ENCODE measurements around the gene LIG4.
A peak's percentile ranks its signal among the peaks of the same experiment; 100 is the strongest.

Gene LIG4
- total RNA-seq: 7.3 to 9.9 (median 7.4) reads per million in 3 donors

GRCh38 chr13:108215436-108215835 is at the start of gene LIG4:
LIG4 (minus strand) TSS chr13:108215536; CDS start chr13:108211268, 4,268 bp downstream.
- peak; percentile 88 to 91 (median 88) for DNase-seq
- Histone ChIP-seq H3K4me1 (ENCODE audit: control insufficient read depth, insufficient read depth, low read length, poor library complexity, severe bottlenecking) (peaks cover 20% of the 10 kb centered on the region), H3K36me3 (ENCODE audit: control insufficient read depth, insufficient read depth, low read length) (peaks cover 8% of the 10 kb centered on the region), H3K27ac (ENCODE audit: insufficient read depth, low read length, poor library complexity, severe bottlenecking) (peak within 1 kb of the TSS; percentile 32), H3K4me3 (ENCODE audit: insufficient read depth, low read depth, low read length, poor library complexity, severe bottlenecking) (peak within 1 kb of the TSS; percentile 50), H3K9me3 (ENCODE audit: control insufficient read depth, low read length) (no peaks in the 10 kb centered on the region), H3K27me3 (replicated peaks; ENCODE audit: control insufficient read depth, insufficient read depth, low read length, poor library complexity, severe bottlenecking) (no peaks in the 10 kb centered on the region)

- Histone ChIP-seq H3K4me1 (ENCODE audit: control insufficient read depth, insufficient read depth, low read length, poor library complexity, severe bottlenecking) (no peaks in the 10 kb centered on the region), H3K27ac (ENCODE audit: insufficient read depth, low read length, poor library complexity, severe bottlenecking) (no peak overlapping the region), H3K4me3 (ENCODE audit: insufficient read depth, low read depth, low read length, poor library complexity, severe bottlenecking) (no peak overlapping the region), H3K27me3 (replicated peaks; ENCODE audit: control insufficient read depth, insufficient read depth, low read length, poor library complexity, severe bottlenecking) (no peaks in the 10 kb centered on the region), H3K9me3 (ENCODE audit: control insufficient read depth, low read length) (no peaks in the 10 kb centered on the region), H3K36me3 (ENCODE audit: control insufficient read depth, insufficient read depth, low read length) (no peaks in the 10 kb centered on the region)
- no peak for DNase-seq
These were observed 48.5 kb upstream of the LIG4 start for GRCh38 chr13:108263621-108264355.

- Histone ChIP-seq H3K36me3 (ENCODE audit: control insufficient read depth, insufficient read depth, low read length) (no peaks in the 10 kb centered on the region), H3K27ac (ENCODE audit: insufficient read depth, low read length, poor library complexity, severe bottlenecking) (no peak overlapping the region), H3K27me3 (replicated peaks; ENCODE audit: control insufficient read depth, insufficient read depth, low read length, poor library complexity, severe bottlenecking) (no peaks in the 10 kb centered on the region), H3K4me1 (ENCODE audit: control insufficient read depth, insufficient read depth, low read length, poor library complexity, severe bottlenecking) (no peaks in the 10 kb centered on the region), H3K9me3 (ENCODE audit: control insufficient read depth, low read length) (no peaks in the 10 kb centered on the region), H3K4me3 (ENCODE audit: insufficient read depth, low read depth, low read length, poor library complexity, severe bottlenecking) (no peak overlapping the region)
- no peak for DNase-seq
These were observed 41.9 kb upstream of the LIG4 start for GRCh38 chr13:108257248-108257647.

DNA sequence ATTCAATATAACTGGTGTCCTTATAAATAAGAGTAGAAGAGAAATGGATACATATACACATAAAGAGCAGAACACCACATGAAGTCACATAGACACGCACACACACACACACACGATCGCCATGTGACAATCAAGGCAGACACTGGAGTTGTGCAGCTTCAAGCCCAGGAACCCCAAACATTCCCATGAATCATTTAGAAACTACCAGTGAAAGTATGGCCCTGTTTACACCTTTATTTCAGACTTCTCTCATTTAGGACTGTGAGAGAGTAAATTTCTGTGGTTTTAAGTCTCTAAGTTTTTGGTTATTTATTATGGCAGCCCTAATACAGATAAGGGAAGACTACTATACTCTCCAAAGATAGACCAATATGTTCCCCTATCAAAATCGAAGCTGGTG is 33.8 kb upstream of the LIG4 start:
- Histone ChIP-seq H3K36me3 (ENCODE audit: control insufficient read depth, insufficient read depth, low read length) (no peaks in the 10 kb centered on the region), H3K9me3 (ENCODE audit: control insufficient read depth, low read length) (peaks cover 4% of the 10 kb centered on the region), H3K27me3 (replicated peaks; ENCODE audit: control insufficient read depth, insufficient read depth, low read length, poor library complexity, severe bottlenecking) (no peaks in the 10 kb centered on the region), H3K4me3 (ENCODE audit: insufficient read depth, low read depth, low read length, poor library complexity, severe bottlenecking) (no peak overlapping the region), H3K27ac (ENCODE audit: insufficient read depth, low read length, poor library complexity, severe bottlenecking) (no peak overlapping the region), H3K4me1 (ENCODE audit: control insufficient read depth, insufficient read depth, low read length, poor library complexity, severe bottlenecking) (no peaks in the 10 kb centered on the region)
- DNase-seq: no peak

- peaks cover 10% of the 10 kb centered on the region for H3K36me3 ChIP-seq (ENCODE audit: control insufficient read depth, insufficient read depth, low read length)
- DNase-seq: no peak
- no peaks in the 10 kb centered on the region for H3K9me3 ChIP-seq (ENCODE audit: control insufficient read depth, low read length)
- peaks cover 6% of the 10 kb centered on the region for H3K4me1 ChIP-seq (ENCODE audit: control insufficient read depth, insufficient read depth, low read length, poor library complexity, severe bottlenecking)
- H3K27ac ChIP-seq (ENCODE audit: insufficient read depth, low read length, poor library complexity, severe bottlenecking): no peak overlapping the region
- no peak overlapping the region for H3K4me3 ChIP-seq (ENCODE audit: insufficient read depth, low read depth, low read length, poor library complexity, severe bottlenecking)
- no peaks in the 10 kb centered on the region for H3K27me3 ChIP-seq (replicated peaks; ENCODE audit: control insufficient read depth, insufficient read depth, low read length, poor library complexity, severe bottlenecking)
These were observed 15.0 kb upstream of the LIG4 start for GRCh38 chr13:108230377-108230776.

GRCh38 chr13:108227651-108228272 is 12.4 kb upstream of the LIG4 start:
- no peaks in the 10 kb centered on the region for H3K27me3 ChIP-seq (replicated peaks; ENCODE audit: control insufficient read depth, insufficient read depth, low read length, poor library complexity, severe bottlenecking)
- no peak overlapping the region for H3K4me3 ChIP-seq (ENCODE audit: insufficient read depth, low read depth, low read length, poor library complexity, severe bottlenecking)
- H3K9me3 ChIP-seq (ENCODE audit: control insufficient read depth, low read length): no peaks in the 10 kb centered on the region
- no peak overlapping the region for H3K27ac ChIP-seq (ENCODE audit: insufficient read depth, low read length, poor library complexity, severe bottlenecking)
- DNase-seq: no peak
- peaks cover 14% of the 10 kb centered on the region for H3K4me1 ChIP-seq (ENCODE audit: control insufficient read depth, insufficient read depth, low read length, poor library complexity, severe bottlenecking)
- H3K36me3 ChIP-seq (ENCODE audit: control insufficient read depth, insufficient read depth, low read length): peaks cover 10% of the 10 kb centered on the region

GRCh38 chr13:108226184-108226583 is 10.8 kb upstream of the LIG4 start:
- DNase-seq: no peak
- Histone ChIP-seq H3K9me3 (ENCODE audit: control insufficient read depth, low read length) (no peaks in the 10 kb centered on the region), H3K27ac (ENCODE audit: insufficient read depth, low read length, poor library complexity, severe bottlenecking) (no peak overlapping the region), H3K27me3 (replicated peaks; ENCODE audit: control insufficient read depth, insufficient read depth, low read length, poor library complexity, severe bottlenecking) (no peaks in the 10 kb centered on the region), H3K36me3 (ENCODE audit: control insufficient read depth, insufficient read depth, low read length) (peaks cover 10% of the 10 kb centered on the region), H3K4me3 (ENCODE audit: insufficient read depth, low read depth, low read length, poor library complexity, severe bottlenecking) (no peak overlapping the region), H3K4me1 (ENCODE audit: control insufficient read depth, insufficient read depth, low read length, poor library complexity, severe bottlenecking) (peaks cover 14% of the 10 kb centered on the region)

DNA sequence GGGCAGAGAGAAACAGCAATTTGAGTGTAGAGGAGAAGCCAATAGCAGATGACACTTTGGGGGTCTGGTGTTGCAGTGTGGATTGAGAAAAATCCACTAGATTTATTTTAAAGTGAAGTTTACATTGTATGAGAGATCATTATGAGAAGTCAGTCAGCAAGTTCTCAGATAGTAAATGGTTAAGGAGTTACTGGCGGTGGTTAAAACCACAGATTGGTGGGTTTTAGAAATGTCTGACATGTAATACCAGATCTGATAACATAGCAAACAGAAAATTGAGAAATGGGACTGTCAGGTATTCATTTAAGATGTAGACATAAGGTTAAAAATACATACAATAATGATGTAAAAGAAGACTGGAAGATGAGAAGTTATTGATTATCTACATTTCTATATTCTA is 10.1 kb upstream of the LIG4 start:
- Histone ChIP-seq H3K4me3 (ENCODE audit: insufficient read depth, low read depth, low read length, poor library complexity, severe bottlenecking) (no peak overlapping the region), H3K36me3 (ENCODE audit: control insufficient read depth, insufficient read depth, low read length) (peaks cover 6% of the 10 kb centered on the region), H3K27me3 (replicated peaks; ENCODE audit: control insufficient read depth, insufficient read depth, low read length, poor library complexity, severe bottlenecking) (no peaks in the 10 kb centered on the region), H3K9me3 (ENCODE audit: control insufficient read depth, low read length) (no peaks in the 10 kb centered on the region), H3K27ac (ENCODE audit: insufficient read depth, low read length, poor library complexity, severe bottlenecking) (no peak overlapping the region), H3K4me1 (ENCODE audit: control insufficient read depth, insufficient read depth, low read length, poor library complexity, severe bottlenecking) (peaks cover 14% of the 10 kb centered on the region)
- DNase-seq: no peak

DNA sequence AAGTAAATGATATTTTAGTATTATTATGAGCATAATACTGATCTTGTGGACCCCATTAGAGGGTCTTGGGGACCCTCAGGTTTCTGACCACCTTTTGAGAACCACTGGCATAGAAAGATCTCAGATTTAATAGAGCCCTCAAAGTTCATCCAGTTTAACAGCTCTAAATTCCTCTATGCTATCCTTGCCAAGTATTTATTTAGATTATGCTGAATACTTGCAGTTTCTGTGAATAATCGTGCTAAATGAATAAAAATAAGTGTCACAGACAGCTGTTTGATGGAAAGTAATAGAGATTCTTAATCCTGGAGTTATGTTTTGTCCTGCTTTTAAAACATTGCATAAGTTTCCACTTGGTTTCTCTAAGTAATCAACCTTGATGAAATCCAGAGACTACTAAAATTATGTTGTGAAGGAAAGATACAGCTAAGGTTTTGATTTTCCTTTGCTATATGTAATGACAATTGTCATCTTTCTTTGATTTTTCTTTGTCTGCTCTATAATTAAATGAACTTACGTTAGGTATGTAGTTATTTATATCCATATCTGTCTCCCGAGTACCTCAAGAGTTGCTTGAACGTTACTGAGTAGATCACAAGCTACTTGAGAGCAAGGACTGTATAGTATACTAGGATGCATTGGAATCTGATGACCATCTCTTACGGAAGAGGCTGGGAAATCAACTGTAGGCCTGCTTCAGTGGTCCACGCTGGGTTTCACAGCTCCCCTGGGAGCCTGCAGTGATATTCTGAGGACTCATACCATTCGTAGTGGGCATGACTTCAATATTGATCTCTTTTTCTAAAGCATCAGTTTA is 8.6 kb upstream of the LIG4 start:
- no peak for DNase-seq
- Histone ChIP-seq H3K27me3 (replicated peaks; ENCODE audit: control insufficient read depth, insufficient read depth, low read length, poor library complexity, severe bottlenecking) (no peaks in the 10 kb centered on the region), H3K27ac (ENCODE audit: insufficient read depth, low read length, poor library complexity, severe bottlenecking) (no peak overlapping the region), H3K4me1 (ENCODE audit: control insufficient read depth, insufficient read depth, low read length, poor library complexity, severe bottlenecking) (peaks cover 23% of the 10 kb centered on the region), H3K4me3 (ENCODE audit: insufficient read depth, low read depth, low read length, poor library complexity, severe bottlenecking) (no peak overlapping the region), H3K36me3 (ENCODE audit: control insufficient read depth, insufficient read depth, low read length) (no peaks in the 10 kb centered on the region), H3K9me3 (ENCODE audit: control insufficient read depth, low read length) (no peaks in the 10 kb centered on the region)

- H3K36me3 ChIP-seq (ENCODE audit: control insufficient read depth, insufficient read depth, low read length): no peaks in the 10 kb centered on the region
- no peaks in the 10 kb centered on the region for H3K9me3 ChIP-seq (ENCODE audit: control insufficient read depth, low read length)
- H3K27me3 ChIP-seq (replicated peaks; ENCODE audit: control insufficient read depth, insufficient read depth, low read length, poor library complexity, severe bottlenecking): no peaks in the 10 kb centered on the region
- no peak overlapping the region for H3K4me3 ChIP-seq (ENCODE audit: insufficient read depth, low read depth, low read length, poor library complexity, severe bottlenecking)
- peaks cover 28% of the 10 kb centered on the region for H3K4me1 ChIP-seq (ENCODE audit: control insufficient read depth, insufficient read depth, low read length, poor library complexity, severe bottlenecking)
- peak overlapping the region; percentile 74 for H3K27ac ChIP-seq (ENCODE audit: insufficient read depth, low read length, poor library complexity, severe bottlenecking)
- DNase-seq: no peak
These were observed 4.7 kb upstream of the LIG4 start for GRCh38 chr13:108220041-108220440.
